Hepatic stellate cell (primary cell): ENCODE measurements around the gene CANT1.
"Not testable (repeated sequence)": the region's sequence is repeated elsewhere in the genome, so short reads cannot be mapped to it uniquely, and the experiment has no call there.

Source experiments
- DNase-seq: peaks from one replicate; pipeline ENCODE4 v3.0.0; 2011; ENCODE audit warnings: low spot score

Gene CANT1

GRCh38 chr17:78958641-78959127 lies 50.9 kb downstream of the CANT1 start:
- DNase-seq = peak; percentile 25

GRCh38 chr17:78957128-78957527 lies 52.4 kb downstream of the CANT1 start:
- peak; percentile 19 for DNase-seq

- DNase-seq = no peak
These were observed 53.3 kb downstream of the CANT1 start for GRCh38 chr17:78956254-78956653.

GRCh38 chr17:78954684-78955083 lies 54.9 kb downstream of the CANT1 start:
- no peak for DNase-seq

- no peak for DNase-seq
These were observed 55.9 kb downstream of the CANT1 start for GRCh38 chr17:78953356-78954350.

GRCh38 chr17:78952706-78953105 lies 56.9 kb downstream of the CANT1 start:
- DNase-seq = no peak

GRCh38 chr17:78951967-78952551 lies 57.5 kb downstream of the CANT1 start:
- no peak for DNase-seq

- DNase-seq = no peak
These were observed 58.7 kb downstream of the CANT1 start for GRCh38 chr17:78950870-78951269.

GRCh38 chr17:78947235-78948149 lies 62.1 kb downstream of the CANT1 start:
- DNase-seq = no peak

GRCh38 chr17:78946631-78947030 lies 62.9 kb downstream of the CANT1 start:
- DNase-seq = no peak

- DNase-seq = no peak
These were observed 63.4 kb downstream of the CANT1 start for GRCh38 chr17:78946131-78946530.

- not testable (repeated sequence) for DNase-seq
These were observed 64.1 kb downstream of the CANT1 start for GRCh38 chr17:78945455-78945854.

- DNase-seq = no peak
These were observed 64.6 kb downstream of the CANT1 start for GRCh38 chr17:78944956-78945355.

GRCh38 chr17:78944026-78944425 lies 65.5 kb downstream of the CANT1 start:
- DNase-seq = no peak
